ENCODE data around the gene CNNM2.

CNNM2 gene

DNA sequence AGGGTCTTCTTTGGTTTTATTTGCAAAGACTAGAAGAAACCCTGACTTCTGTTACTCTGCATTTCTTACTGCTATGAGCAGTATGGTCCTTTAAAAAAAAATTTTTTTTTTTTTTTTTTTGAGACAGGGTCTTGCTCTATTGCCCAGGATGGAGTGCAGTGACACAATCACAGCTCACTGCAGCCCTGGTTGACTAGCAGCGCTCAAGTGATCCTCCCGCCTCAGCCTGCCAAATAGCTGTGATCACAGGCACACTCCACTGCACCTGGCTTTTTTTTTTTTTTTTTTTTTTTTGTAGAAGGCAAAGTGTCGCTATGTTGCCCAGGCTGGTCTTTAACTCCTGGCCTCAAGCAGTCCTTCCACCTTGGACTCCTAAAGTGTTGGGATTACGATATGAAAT is 17.4 kb downstream of the CNNM2 start:
- ChIA-PET POLR2A (ENCODE audit: low non-redundant PET) (interaction anchor here (0.6 kb wide), 1 partner anchor 11 kb away, joined by 3 read pairs; no protein-coding TSS in a partner anchor), CTCF (interaction anchor here (0.6 kb wide), 1 partner anchor 27 kb away, joined by 8 read pairs; no protein-coding TSS in a partner anchor)
- H3K27ac ChIP-seq: no peak overlapping the region
- TF ChIP-seq, protein P1, sequence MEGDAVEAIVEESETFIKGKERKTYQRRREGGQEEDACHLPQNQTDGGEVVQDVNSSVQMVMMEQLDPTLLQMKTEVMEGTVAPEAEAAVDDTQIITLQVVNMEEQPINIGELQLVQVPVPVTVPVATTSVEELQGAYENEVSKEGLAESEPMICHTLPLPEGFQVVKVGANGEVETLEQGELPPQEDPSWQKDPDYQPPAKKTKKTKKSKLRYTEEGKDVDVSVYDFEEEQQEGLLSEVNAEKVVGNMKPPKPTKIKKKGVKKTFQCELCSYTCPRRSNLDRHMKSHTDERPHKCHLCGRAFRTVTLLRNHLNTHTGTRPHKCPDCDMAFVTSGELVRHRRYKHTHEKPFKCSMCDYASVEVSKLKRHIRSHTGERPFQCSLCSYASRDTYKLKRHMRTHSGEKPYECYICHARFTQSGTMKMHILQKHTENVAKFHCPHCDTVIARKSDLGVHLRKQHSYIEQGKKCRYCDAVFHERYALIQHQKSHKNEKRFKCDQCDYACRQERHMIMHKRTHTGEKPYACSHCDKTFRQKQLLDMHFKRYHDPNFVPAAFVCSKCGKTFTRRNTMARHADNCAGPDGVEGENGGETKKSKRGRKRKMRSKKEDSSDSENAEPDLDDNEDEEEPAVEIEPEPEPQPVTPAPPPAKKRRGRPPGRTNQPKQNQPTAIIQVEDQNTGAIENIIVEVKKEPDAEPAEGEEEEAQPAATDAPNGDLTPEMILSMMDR (conservative IDR thresholded peaks at IDR 0.05; ENCODE audit: low read depth): no peak
- DNase-seq (ENCODE audit: low spot score): no peak

DNA sequence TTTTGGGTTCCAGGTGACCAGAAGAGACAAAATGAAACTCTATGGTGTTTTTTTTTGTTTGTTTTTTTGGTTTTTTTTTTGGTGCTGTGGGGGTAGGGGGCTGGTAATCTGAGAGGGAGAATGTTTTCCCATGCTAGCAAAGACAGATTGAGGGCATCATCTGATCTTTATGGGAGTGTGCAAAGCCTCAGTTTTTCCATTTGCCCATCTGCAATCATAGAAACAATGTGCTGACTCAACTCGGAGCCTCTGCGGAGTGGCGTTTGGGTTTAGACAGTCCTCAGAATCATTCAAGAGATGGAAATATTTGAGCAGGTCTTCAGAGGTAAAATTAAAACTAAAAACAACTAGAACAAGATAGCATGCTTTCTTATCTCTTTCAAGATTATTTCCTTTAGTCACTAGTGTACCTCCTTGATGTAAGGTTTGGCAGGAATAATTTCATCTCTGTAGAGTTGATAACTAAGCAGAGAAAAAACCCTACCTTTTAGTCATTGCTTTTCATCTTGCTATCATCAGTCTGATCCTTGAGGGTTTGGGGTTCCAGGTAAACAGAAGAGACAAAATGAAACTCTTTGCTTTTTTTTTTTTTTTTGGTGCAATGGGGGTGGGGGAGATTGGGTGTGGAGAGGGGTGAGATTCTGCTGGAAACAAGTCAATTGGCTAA is 18.0 kb downstream of the CNNM2 start:
- ChIA-PET CTCF (no interaction called here), POLR2A (ENCODE audit: low non-redundant PET) (no interaction called here)
- no peak overlapping the region for H3K27ac ChIP-seq
- no peak for DNase-seq (ENCODE audit: low spot score)
- TF ChIP-seq, protein P1 (conservative IDR thresholded peaks at IDR 0.05; ENCODE audit: low read depth): no peak

DNA sequence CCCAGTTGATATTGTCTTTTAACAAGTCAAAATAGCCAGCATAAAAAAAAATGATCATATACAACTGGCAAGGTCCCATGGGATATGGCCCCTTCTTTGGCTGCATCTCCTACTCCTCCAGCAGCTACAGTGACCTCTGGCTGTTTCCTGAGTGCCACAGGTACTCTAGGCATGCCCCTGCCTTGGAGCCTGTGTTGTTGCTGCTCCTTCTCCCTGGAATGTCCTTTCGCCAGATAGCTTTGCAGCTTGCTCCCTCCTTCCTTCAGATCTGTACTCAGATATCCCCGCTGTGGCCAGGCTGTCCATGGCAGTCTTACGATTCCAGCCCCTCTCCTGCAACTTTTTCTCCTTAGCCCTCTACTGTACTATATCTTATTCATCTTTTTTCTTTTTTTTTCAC is 23.3 kb downstream of the CNNM2 start:
- ChIA-PET CTCF (interaction anchor here (0.7 to 1.0 kb wide), 2 partner anchors 24 to 297 kb away, joined by 3 to 4 read pairs; no protein-coding TSS in a partner anchor), POLR2A (ENCODE audit: low non-redundant PET) (no interaction called here)
- no peak overlapping the region for H3K27ac ChIP-seq
- TF ChIP-seq, protein P1 (conservative IDR thresholded peaks at IDR 0.05; ENCODE audit: low read depth): no peak
- no peak for DNase-seq (ENCODE audit: low spot score)

DNA sequence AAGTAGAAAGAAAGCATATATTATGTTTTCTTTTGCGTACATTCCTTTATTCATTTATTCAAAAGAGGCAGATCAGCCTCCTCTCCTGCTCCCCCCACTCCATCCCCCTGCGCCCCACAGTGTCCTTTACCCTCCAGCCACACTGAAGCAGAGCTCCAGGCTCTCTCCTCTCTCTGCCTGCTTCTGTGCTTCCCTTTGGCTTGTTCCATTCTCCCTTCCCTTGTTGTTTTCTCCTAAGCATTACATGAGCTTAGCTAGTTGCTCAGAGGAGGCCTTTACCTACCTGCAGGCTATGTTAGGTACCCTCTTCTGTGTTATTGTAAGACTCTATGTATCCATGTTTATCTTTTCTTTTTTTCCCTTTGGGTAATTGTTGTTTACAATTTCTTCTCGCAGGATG is 27.4 kb downstream of the CNNM2 start:
- DNase-seq (ENCODE audit: low spot score): no peak
- TF ChIP-seq, protein P1 (conservative IDR thresholded peaks at IDR 0.05; ENCODE audit: low read depth): no peak
- ChIA-PET CTCF (no interaction called here), POLR2A (ENCODE audit: low non-redundant PET) (no interaction called here)
- no peak overlapping the region for H3K27ac ChIP-seq

DNA sequence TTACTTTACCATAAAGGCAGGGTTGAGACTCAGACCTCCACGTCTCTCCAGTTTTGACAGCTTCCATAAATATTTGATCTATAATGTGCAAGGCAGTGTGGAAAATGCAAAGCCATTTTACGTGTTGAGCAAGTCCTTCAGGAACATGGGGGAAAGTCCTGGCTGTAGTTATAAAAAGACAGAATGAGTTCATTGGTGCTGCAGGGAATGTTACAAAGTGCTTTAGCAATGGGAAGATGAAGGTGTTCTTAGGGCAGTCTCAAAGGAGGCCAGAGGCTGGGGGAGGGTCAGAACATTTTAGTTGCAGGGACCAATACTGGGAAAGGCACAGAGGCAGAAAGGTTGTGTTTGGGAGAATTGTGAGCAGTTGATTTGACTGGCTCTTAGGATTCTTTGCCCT is 27.9 kb downstream of the CNNM2 start:
- CTCF ChIA-PET: no interaction called here
- H3K27ac ChIP-seq: no peak overlapping the region
- TF ChIP-seq, protein P1 (conservative IDR thresholded peaks at IDR 0.05; ENCODE audit: low read depth): no peak
- DNase-seq (ENCODE audit: low spot score): no peak
- POLR2A ChIA-PET (ENCODE audit: low non-redundant PET): interaction anchor here (0.6 kb wide), 1 partner anchor 11 kb away, joined by 3 read pairs; no protein-coding TSS in a partner anchor

DNA sequence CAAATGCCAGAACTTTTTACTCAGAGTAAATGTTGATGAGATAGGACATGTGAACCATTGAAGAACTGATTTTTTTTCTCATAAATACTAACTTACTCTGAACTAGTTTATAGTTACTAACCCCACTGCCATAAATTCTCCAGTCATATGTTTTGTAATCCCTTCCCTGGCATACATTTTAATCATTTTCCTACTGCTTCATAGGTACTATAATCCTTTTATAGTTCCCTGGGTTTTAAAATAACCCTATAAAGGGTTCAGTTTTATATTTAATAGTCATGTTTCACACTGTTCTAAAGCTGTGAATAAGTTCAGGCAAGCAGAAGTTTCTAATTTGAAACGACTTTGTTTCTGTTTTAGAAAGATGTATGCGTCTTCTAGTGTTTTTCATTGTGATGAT is 28.9 kb downstream of the CNNM2 start:
- DNase-seq (ENCODE audit: low spot score): no peak
- CTCF ChIA-PET: no interaction called here
- H3K27ac ChIP-seq: no peak overlapping the region
- POLR2A ChIA-PET (ENCODE audit: low non-redundant PET): no interaction called here
- TF ChIP-seq, protein P1 (conservative IDR thresholded peaks at IDR 0.05; ENCODE audit: low read depth): no peak
